NOMO-1 (cell line): Measurements from ENCODE around the gene ANG.

Source experiments
- DNase-seq, 2 experiments: peaks; one replicate each; lab custom pipeline; 2025; ENCODE audit not compliant: unreplicated experiment in 2 of 2; lab: John Stamatoyannopoulos, UW

The ANG gene

DNA sequence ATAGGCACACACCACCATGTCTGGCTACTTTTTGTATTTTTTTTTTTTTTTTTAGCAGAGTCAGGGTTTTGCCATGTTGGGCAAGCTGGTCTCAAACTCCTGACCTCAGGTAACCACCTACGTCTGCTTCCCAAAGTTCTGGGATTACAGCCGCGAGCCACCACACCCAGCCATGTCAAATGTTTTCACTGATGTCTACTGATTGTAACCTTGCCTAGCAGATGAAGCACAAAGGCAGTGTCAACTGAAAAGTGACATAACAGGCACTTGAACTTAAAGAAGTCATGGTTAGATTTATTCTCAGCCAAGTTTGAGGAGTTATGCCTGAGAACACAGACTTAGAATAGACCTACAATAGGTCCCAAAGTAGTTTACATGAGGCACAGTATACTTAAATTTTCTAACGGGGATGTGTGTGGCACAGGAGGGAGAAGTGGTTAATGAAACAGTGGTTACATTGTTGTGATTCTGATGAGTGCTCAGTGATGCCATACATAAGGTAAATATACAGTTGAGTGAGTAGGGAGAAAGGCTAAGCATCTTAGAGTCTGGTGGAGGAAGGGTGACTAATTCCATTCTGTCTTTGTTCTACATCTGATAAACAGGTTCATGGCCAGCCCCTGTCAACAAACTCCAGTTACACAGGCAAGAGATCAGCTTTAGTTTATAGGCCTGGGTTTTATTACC is 16.8 kb upstream of the ANG start:
- no peak for DNase-seq

GRCh38 chr14:20675669-20676068 is 12.9 kb upstream of the ANG start:
- no peak for DNase-seq

- DNase-seq, result no peak
Measured at GRCh38 chr14:20676072-20676471, 12.5 kb upstream of the ANG start.

DNA sequence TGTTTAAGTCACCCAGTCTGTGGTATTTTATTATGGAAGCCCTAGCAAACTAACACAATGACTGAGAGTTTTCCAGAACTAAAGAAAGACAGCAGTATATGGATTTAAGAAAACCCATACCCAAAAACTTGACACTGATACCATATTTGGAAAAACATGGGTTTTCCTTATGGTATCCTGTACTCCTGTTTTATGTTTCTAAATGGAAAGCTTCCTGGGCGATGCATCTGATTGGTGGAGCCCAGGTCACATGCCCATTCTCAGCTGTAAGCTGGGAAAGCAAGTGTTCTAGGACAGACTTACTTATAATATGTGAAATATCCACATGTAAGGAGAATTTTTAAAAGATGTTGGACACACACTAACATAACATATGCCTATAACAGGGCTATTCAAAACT is 8.7 kb upstream of the ANG start:
- no peak for DNase-seq

DNA sequence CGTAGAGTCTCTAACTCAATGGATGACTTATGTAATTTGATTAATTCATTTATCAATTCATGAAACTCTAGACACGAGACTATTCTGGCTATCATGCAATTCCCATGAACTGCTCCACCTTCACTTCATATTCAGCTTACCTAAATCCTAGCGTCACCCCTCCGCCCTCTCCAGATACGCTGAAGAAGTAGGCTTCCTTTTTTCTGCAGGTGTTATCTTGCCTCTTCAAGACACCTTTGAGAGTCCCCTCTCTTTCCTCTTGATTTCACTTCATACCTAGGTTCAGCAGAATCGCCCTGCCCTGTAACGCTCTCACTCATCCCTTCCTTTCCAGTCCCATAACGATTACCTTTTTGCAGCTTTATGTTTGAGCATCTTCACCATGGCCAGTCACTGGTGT is 8.2 kb upstream of the ANG start:
- no peak for DNase-seq

- DNase-seq, result no peak
Measured at GRCh38 chr14:20680843-20681347, 7.7 kb upstream of the ANG start.

GRCh38 chr14:20681348-20682126 is 7.0 kb upstream of the ANG start:
- peak; percentile 71 to 87 for DNase-seq

DNA sequence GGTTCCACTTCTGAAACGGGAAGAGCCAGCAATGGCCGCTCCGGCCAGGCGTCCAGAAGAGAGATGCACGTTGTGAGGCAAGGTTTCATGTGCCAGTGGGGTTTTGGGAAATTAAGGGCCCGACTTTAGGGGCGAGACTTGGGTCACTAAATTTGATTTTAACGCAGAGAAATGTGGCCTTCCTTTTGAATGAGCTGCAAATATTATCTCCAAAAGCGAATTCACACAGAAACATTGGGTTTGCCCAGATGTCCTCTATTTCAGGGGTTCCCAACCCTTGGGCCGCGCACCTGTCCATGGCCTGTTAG is 6.5 kb upstream of the ANG start:
- no peak for DNase-seq

DNA sequence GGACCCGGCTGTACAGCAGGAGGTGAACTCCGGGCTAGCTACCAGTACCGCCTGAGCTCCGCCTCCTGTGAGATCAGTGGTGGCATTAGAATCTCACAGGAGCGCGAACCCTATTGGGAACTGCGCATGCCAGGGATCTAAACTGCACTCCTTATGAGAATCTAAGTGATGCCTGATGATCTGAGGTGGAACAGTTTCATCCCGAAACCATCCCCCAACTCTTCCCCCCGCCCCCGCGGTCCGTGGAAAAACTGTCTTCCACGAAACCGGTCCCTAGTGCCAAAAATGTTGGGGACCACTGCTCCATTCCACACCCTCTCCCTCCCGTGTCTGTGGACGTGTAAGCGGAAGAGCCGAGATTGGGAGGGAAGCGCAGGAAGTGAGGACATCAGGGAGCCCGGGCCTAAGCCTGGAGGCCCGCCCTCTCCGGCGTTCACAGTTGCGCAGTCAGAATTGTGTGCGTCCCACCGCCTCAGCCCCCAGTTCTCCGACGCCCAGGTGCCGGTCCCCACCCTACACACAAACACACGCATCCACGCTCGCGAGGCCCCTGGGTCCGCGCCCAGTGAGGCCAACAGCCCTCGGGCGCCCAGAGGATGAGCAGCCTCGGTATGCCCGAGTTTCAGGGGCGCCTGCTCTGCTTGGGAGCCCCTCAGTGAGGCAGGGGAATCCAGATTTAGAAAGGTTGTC is 6.0 kb upstream of the ANG start:
- peak; percentile 81 to 84 for DNase-seq

DNA sequence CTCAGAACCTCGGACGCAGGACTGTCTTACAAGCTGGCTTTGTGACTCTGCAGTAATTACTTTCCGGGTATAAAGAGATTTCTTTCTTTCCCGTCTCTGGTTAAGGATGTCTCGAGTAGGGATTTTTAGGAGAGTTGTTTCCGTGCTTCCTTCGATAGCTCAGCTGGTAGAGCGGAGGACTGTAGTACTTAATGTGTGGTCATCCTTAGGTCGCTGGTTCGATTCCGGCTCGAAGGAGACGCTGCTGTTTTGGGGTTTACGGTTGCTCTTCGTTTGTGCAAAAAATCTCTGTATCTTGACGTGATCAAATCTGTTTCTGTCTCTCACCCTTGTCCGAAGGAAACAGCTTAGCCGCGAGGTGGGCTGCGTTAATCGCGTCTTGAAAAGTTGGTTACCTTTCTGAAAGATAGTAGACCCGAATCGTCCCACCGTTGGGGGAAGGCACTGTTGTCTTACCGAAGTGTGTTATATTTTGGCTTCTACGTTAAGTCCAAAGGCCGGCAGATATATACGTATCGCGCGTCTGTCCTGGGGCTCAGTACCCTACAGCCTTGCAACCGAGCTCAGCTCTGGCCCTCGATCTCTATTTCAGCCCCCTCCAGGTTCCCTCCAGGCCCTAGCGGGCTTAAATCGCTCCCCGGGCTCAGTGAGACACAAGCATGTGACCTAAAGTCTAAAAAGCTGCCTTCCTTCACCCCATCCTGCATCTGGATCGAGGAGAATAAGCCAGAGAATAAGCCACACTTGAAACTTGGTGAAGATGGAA is 5.3 kb upstream of the ANG start:
- DNase-seq, result peak; percentile 71 to 75

- DNase-seq, result peak; percentile 57 to 62
Measured at GRCh38 chr14:20683891-20684661, 4.5 kb upstream of the ANG start, which contains the start of gene RNASE4. Gene RNASE4 (plus strand): TSS chr14:20684560. CDS start chr14:20699372, 14,812 bp downstream.

GRCh38 chr14:20684662-20685456 is 3.7 kb upstream of the ANG start:
- DNase-seq, result peak in 1 of 2 experiments; percentile 15

DNA sequence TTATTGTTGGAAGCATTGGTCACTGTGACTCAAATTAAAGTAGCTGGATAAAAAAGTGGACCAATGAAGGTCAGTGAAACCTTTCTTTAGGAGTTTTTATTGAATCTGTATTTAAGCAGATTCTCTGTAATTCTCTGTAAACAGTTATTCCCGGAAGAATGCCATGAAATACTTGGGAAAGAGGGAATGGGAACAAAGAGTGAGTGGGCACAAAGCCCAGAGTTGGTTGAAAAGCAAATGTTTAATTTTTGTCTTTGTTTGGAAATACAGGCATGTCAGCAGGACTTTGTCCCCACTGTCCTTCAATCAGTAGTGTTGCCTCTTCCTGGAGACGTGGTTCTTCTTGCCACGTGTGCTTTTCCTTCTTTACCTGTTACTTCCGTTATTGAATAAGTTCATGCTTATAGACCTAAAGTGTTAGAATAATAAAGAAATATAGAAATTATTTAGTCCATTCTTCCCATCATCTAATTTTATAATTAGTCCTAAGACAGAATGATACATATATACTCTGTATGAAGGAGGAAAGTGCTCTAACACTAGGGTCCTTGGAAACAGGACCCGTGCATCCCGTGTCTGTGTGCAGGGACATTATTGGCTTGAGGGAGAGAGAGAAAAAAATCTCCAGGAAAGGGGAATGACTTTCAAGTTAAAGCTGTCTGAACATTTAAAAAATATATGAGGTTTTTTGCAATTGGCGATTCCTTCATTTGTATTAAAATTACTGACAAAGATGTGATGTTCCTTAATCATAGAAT is 2.0 kb upstream of the ANG start:
- DNase-seq, result no peak

DNA sequence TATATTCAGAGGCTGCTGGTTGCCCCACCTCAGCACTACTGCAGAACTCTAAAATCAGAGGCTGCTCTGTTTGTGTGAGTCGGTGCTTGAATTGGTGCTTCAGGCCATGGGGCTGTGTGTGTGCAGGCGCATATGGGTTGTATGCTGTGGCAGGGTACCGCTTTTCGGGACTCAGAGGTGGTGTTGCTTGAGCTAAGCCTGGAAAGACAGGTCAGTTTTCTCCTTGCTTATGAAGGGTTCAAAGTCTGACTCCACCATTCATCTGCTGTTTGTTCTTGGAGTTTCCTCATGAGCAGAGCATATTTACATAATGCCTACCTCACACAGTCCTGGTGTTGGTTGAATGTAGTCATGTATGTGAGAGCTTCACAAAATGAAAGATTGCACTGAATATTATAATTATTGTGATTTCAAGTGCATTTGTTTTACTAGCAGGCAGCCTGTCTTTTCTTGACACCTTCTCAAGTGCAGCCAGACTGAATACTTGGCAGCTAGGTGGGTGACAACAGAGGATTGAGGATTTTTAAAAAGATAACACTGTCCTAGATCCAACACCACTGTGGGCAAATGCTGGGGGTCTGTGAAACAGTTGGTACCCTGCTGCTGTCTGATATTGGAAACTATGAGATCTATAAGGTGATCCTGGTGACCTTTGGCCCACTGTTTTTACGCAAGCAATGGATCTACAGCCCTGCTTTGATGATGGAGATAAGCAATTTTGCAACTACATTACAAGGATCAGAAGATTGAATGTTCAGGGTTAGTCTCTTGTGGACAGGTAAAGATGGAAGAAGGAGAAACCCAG is 1.0 kb upstream of the ANG start:
- no peak for DNase-seq

DNA sequence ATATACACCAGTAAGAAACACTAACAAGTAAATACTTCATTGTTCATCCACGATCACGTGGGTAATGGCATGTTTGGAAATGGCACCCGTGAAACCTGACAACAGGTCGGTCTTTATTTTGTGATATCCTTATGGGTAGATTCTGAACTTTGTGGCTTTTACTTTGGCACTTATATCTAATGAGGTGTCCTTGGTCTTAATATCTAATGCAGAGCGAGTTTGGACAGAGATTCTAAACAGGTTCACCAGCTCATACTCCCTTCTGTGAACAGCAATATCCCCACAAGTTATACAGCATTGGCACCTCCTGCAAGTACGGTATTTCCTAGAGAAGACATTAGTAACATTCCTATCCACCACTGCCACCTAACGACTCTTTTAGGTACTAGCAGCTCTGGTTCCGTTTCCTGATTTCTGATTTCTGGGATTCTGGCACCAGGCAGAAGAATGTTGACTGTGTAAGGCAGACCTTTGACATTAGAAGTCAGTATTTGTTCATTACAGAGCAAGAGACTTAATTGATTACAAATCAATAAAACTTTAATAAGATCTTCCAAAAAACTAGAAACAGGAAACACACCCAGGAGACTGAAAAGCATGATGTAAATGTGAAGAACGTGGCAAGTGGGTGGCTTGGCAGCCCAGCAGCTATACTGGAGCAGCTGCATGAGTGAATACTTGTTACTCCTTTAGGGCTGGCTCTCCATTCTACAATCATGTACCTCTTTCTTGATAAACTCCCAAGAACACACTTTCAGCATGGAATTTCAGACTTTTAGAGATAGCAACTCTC is 2.5 kb downstream of the ANG start:
- DNase-seq, result peak; percentile 50 to 76

DNA sequence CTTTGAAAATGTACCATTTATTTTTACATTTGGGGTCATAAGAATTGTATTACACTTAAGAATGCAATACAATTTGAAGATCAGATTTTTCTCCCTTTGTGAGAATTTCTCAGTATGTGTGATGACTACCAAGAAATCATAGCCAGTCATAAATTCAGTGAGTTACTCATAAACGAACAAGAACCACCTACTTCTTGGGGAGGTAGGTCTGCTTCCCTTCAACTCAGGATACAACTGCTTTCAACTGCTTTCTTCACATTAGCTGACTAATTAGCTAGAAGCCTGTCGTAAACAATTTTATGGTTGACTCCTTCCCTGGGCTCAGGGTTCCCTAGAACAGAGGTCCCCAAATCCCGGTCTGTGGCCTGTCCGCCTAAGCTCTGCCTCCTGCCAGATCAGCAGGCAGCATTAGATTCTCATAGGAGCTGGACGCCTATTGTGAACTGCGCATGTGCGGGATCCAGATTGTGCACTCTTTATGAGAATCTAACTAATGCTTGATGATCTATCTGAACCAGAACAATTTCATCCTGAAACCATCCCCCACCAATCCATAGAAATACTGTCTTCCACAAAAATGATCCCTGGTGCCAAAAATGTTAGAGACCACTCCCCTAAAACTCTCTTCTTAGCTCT is 3.7 kb downstream of the ANG start:
- DNase-seq, result peak in 1 of 2 experiments; percentile 22
